ENCODE results near the gene PIGQ. TPM values are rescaled to one million over a fixed set of nuclear protein-coding genes. Genes with fewer than 3 reads are reported as not detected.

PIGQ gene
- total and polyA plus RNA-seq, 2 of the 8 experiments (the other 6 are each of a cell fraction or from before 2014, with no cell fraction given) = 36.0 to 49.2 TPM

DNA sequence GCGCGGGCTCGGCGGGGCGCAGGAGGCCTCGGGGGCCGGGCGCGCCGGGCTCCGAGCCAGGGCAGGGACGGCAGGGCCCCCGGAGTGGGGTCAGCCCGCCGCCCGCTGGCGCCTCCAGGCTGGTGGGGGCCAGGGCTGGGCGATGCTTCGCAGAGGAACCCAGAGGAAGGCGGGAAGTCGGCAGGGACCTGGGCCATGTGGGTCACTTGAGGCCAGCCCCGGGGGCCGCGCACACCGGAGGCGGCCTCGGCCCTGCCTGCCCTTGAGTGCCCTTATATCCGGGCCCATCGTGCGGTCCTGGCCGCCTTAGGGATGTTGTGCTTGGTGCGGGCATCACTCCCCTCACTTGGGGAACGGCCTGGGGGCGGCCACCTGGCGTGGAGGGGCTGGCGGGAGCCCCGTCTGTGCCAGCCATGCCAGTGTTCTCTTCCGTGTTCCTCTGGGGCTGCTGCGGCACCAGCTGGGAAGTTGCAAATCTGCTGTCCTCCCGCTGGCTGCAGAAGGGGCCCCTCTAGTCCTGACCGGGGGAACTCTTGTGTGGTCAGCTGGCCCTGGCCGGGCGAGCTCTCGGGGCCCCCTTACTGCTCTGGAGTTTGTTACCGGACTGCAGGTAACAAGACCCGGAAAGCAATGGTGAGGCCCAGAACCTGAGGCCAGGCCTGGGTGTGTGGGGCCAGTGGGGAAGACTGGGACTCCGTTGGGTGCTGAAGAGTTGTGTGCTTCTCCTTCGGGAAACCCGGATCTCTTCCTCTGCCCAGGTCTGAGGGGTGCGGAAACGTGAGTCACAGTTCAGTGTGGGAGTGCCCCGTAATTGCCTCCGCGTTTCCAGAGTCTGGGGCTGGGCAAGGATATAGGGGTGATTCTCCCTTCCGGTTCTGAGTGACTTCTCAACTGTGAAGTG, 41.4 kb upstream of the PIGQ start (continued):
- TF ChIP-seq RAD21 (IDR thresholded peaks at IDR 0.05 in 1 of 2, conservative IDR thresholded peaks at IDR 0.05 in 1 of 2; ENCODE audit: low read depth in 2 of 2, low read length in 2 of 2) (no peak), ZNF274 (IDR thresholded peaks at IDR 0.05; ENCODE audit: borderline replicate concordance, extremely low read depth, low read length) (no peak), GABPA (IDR thresholded peaks at IDR 0.05; ENCODE audit: borderline replicate concordance, insufficient read depth, low read length) (0 out of 2 replicates have a peak, but pooled peaks have one; percentile 6), JUN (IDR thresholded peaks at IDR 0.05; ENCODE audit: low read depth, low read length) (no peak), NANOG (IDR thresholded peaks at IDR 0.05; ENCODE audit: insufficient read depth, low read depth, low read length, poor library complexity, severe bottlenecking) (no peak), TAF1 (IDR thresholded peaks at IDR 0.05; ENCODE audit: low read depth, low read length) (peak; percentile 9; the same call in 1 of the 2 replicates), JUND (IDR thresholded peaks at IDR 0.05; ENCODE audit: low read length) (no peak), EGR1 (IDR thresholded peaks at IDR 0.05; ENCODE audit: borderline replicate concordance, low read depth, low read length) (no peak), PHF8 (conservative IDR thresholded peaks at IDR 0.05; ENCODE audit: low read depth, low read length) (no peak; the same call in 1 of the 2 replicates), RFX5 (IDR thresholded peaks at IDR 0.05; ENCODE audit: borderline replicate concordance, low read depth, low read length) (no peak), CHD1 (IDR thresholded peaks at IDR 0.05; ENCODE audit: low read depth, low read length) (no peak), SUZ12 (IDR thresholded peaks at IDR 0.05; ENCODE audit: low read length) (no peak), BCL11A (IDR thresholded peaks at IDR 0.05; ENCODE audit: low read depth in 2 of 2, low read length in 2 of 2) (no peak), RBBP5 (IDR thresholded peaks at IDR 0.05; ENCODE audit: borderline replicate concordance, low read depth, low read length) (no peak), NRF1 (IDR thresholded peaks at IDR 0.05; ENCODE audit: low read depth, low read length) (no peak), HDAC2 (IDR thresholded peaks at IDR 0.05; ENCODE audit: borderline replicate concordance in 1 of 2, low read depth in 2 of 2, low read length in 2 of 2) (peak in 1 of 2 experiments; percentile 54; a peak in 1 of 4 replicates), ASH2L (IDR thresholded peaks at IDR 0.05; ENCODE audit: low read length) (no peak), SP4 (IDR thresholded peaks at IDR 0.05; ENCODE audit: low read length) (no peak), POU5F1 (IDR thresholded peaks at IDR 0.05; ENCODE audit: low read depth, low read length) (no peak), TCF12 (IDR thresholded peaks at IDR 0.05; ENCODE audit: low read depth, low read length) (no peak)
- TF ChIP-seq, protein P1, sequence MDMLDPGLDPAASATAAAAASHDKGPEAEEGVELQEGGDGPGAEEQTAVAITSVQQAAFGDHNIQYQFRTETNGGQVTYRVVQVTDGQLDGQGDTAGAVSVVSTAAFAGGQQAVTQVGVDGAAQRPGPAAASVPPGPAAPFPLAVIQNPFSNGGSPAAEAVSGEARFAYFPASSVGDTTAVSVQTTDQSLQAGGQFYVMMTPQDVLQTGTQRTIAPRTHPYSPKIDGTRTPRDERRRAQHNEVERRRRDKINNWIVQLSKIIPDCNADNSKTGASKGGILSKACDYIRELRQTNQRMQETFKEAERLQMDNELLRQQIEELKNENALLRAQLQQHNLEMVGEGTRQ (IDR thresholded peaks at IDR 0.05; ENCODE audit: low read length) = no peak
- TF ChIP-seq, protein P2, sequence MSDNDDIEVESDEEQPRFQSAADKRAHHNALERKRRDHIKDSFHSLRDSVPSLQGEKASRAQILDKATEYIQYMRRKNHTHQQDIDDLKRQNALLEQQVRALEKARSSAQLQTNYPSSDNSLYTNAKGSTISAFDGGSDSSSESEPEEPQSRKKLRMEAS (IDR thresholded peaks at IDR 0.05) = peak; percentile 90

All from H1 (cell line).